ENCODE data around the gene ARL2.

DNA sequence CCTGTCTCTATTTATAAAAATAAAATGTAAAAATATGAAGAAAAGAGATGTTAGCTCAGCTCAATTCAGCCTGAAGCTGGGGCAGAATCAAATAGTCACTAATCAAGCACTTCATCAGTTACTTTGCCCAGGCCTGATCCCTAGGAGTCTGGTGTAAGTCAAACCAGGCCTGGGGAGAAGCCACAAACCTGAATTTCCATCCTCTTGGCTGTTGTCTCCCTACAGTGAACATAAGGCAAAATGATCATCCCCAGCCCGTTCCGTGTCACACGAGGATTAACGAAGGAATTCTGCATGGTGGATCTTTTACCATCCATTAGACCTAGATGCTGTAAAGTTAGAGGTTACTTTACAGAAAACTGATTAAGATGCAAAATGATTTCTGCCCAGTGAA is 50.9 kb downstream of the ARL2 start:
- TF ChIP-seq YY1 (IDR thresholded peaks at IDR 0.05; ENCODE audit: insufficient read depth, insufficient read length): no peak
- TF ChIP-seq ZNF274 (IDR thresholded peaks at IDR 0.05; ENCODE audit: low read depth, low read length): no peak

Data from NT2/D1 (cell line).